ENCODE data around the gene NNAT. TPM values are rescaled to one million over a fixed set of nuclear protein-coding genes. Genes with fewer than 3 reads are reported as not detected.

NNAT gene
- total RNA-seq, 1 experiment from 2014 or later = not detected

DNA sequence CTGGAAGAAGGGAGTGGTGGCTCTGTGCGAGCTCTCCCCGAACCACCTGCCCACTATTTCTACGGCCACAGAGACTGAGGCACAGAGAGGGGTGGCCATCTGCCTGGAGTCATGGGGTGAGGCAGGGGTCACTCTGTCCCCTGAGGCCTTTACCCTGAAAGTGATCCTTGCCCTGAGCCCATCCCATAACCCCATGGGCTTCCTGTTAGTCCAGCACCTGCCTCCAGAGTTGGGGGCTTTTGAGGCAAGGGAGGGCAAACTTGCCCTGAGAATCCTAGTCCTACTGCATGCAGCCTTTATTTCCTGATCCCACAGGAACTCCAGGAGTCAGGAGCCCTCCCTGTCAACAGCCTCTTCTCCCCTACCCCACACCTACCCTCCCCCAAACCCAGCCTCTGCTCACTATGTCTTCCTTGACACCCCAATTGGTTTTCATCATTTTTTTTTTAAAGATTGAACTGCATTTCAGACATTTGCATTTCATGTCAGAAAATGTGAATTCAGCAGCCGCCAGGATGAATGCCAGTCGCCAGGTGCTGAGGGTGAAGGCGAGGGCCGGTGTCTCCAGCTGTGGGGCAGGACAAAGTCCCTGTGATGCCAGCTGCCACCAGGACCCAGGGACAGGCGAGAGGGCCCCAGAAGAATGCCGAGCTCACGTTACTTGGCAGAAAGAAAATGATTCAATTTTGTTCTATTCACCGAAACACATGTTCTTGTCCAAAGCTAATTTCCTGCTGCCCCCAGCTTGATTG is 47.6 kb upstream of the NNAT start:
- H3K9me2 ChIP-seq (ENCODE audit: insufficient read depth) = no peaks in the 10 kb centered on the region
- no peaks in the 10 kb centered on the region for H3K4me1 ChIP-seq (replicated peaks; ENCODE audit: insufficient read depth)
- H3K9me3 ChIP-seq (ENCODE audit: insufficient read depth, low read depth) = no peaks in the 10 kb centered on the region
- no peak overlapping the region for H2AFZ ChIP-seq
- intact Hi-C loops (cut with micrococcal nuclease; ENCODE audit: unreplicated experiment) = no loop called here
- no peaks in the 10 kb centered on the region for H3F3A ChIP-seq (ENCODE audit: insufficient read depth, low read depth)
- no peaks in the 10 kb centered on the region for H3K36me3 ChIP-seq (ENCODE audit: low read depth)
- DNase-seq = no peak
- CTCF ChIA-PET = no interaction called here
- no TSS peak for BruUV-seq (replicated peaks)
- no peak overlapping the region for H3K4me3 ChIP-seq
- H3K4me2 ChIP-seq = no peak overlapping the region
- H3K27ac ChIP-seq = no peak overlapping the region
- H4K20me1 ChIP-seq (ENCODE audit: insufficient read depth) = no peaks in the 10 kb centered on the region
- no peak for TF ChIP-seq EZH2 (IDR thresholded peaks at IDR 0.05; ENCODE audit: low read depth)
- TF ChIP-seq, protein P1, sequence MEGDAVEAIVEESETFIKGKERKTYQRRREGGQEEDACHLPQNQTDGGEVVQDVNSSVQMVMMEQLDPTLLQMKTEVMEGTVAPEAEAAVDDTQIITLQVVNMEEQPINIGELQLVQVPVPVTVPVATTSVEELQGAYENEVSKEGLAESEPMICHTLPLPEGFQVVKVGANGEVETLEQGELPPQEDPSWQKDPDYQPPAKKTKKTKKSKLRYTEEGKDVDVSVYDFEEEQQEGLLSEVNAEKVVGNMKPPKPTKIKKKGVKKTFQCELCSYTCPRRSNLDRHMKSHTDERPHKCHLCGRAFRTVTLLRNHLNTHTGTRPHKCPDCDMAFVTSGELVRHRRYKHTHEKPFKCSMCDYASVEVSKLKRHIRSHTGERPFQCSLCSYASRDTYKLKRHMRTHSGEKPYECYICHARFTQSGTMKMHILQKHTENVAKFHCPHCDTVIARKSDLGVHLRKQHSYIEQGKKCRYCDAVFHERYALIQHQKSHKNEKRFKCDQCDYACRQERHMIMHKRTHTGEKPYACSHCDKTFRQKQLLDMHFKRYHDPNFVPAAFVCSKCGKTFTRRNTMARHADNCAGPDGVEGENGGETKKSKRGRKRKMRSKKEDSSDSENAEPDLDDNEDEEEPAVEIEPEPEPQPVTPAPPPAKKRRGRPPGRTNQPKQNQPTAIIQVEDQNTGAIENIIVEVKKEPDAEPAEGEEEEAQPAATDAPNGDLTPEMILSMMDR (conservative IDR thresholded peaks at IDR 0.05) = no peak
- POLR2A ChIA-PET (ENCODE audit: unreplicated experiment) = no interaction called here
- no peaks in the 10 kb centered on the region for H3K79me2 ChIP-seq (ENCODE audit: low read depth)
- H3K27me3 ChIP-seq (ENCODE audit: insufficient read depth, low read depth) = peaks cover 97% of the 10 kb centered on the region

DNA sequence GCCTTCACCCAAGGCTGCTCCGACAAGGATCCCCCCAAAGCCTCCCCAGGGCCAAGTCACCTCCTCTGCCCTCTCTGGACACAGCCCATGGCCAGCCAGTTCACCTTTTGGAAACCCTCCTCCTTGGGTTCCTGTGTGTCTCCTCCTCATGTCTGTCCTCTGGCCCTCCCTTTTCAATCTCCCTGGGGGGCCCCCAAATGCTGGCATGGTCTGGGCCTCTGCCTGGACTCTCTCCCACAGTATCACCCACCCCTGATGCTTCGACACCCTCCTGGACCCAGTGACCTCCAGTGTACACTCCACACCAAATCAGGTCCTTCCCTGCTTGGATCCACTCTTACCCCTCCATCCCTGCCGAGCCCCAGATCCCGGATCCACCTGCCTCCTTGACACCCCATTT is 46.7 kb upstream of the NNAT start:
- Histone ChIP-seq H3K4me2 (no peak overlapping the region), H3K9me2 (ENCODE audit: insufficient read depth) (no peaks in the 10 kb centered on the region), H3K4me3 (no peak overlapping the region), H3F3A (ENCODE audit: insufficient read depth, low read depth) (no peaks in the 10 kb centered on the region), H3K4me1 (replicated peaks; ENCODE audit: insufficient read depth) (no peaks in the 10 kb centered on the region), H3K79me2 (ENCODE audit: low read depth) (no peaks in the 10 kb centered on the region), H3K9me3 (ENCODE audit: insufficient read depth, low read depth) (no peaks in the 10 kb centered on the region), H4K20me1 (ENCODE audit: insufficient read depth) (no peaks in the 10 kb centered on the region), H3K36me3 (ENCODE audit: low read depth) (no peaks in the 10 kb centered on the region), H3K27me3 (ENCODE audit: insufficient read depth, low read depth) (peaks cover 97% of the 10 kb centered on the region), H2AFZ (no peak overlapping the region), H3K27ac (no peak overlapping the region)
- no TSS peak for BruUV-seq (replicated peaks)
- intact Hi-C loops (cut with micrococcal nuclease; ENCODE audit: unreplicated experiment) = no loop called here
- DNase-seq = no peak
- ChIA-PET POLR2A (ENCODE audit: unreplicated experiment) (no interaction called here), CTCF (no interaction called here)
- TF ChIP-seq EZH2 (IDR thresholded peaks at IDR 0.05; ENCODE audit: low read depth) = no peak
- TF ChIP-seq, protein P1 (conservative IDR thresholded peaks at IDR 0.05) = no peak

GRCh38 chr20:37475252-37475651 is 45.8 kb upstream of the NNAT start:
- ChIA-PET POLR2A (ENCODE audit: unreplicated experiment) (interaction anchor here (0.6 kb wide), 1 partner anchor 20 kb away, joined by 5 read pairs; no protein-coding TSS in a partner anchor), CTCF (no interaction called here)
- TF ChIP-seq EZH2 (IDR thresholded peaks at IDR 0.05; ENCODE audit: low read depth) = no peak
- TF ChIP-seq, protein P1 (conservative IDR thresholded peaks at IDR 0.05) = no peak
- Histone ChIP-seq H3F3A (ENCODE audit: insufficient read depth, low read depth) (no peaks in the 10 kb centered on the region), H3K36me3 (ENCODE audit: low read depth) (no peaks in the 10 kb centered on the region), H3K9me3 (ENCODE audit: insufficient read depth, low read depth) (no peaks in the 10 kb centered on the region), H3K4me2 (no peak overlapping the region), H2AFZ (no peak overlapping the region), H3K4me1 (replicated peaks; ENCODE audit: insufficient read depth) (no peaks in the 10 kb centered on the region), H3K27me3 (ENCODE audit: insufficient read depth, low read depth) (peaks cover 97% of the 10 kb centered on the region), H4K20me1 (ENCODE audit: insufficient read depth) (no peaks in the 10 kb centered on the region), H3K4me3 (no peak overlapping the region), H3K27ac (no peak overlapping the region), H3K79me2 (ENCODE audit: low read depth) (no peaks in the 10 kb centered on the region), H3K9me2 (ENCODE audit: insufficient read depth) (no peaks in the 10 kb centered on the region)
- DNase-seq = no peak
- no TSS peak for BruUV-seq (replicated peaks)
- intact Hi-C loops (cut with micrococcal nuclease; ENCODE audit: unreplicated experiment) = no loop called here

All from PC-9 (cell line).